ENCODE data around the gene FLNC.

DNA sequence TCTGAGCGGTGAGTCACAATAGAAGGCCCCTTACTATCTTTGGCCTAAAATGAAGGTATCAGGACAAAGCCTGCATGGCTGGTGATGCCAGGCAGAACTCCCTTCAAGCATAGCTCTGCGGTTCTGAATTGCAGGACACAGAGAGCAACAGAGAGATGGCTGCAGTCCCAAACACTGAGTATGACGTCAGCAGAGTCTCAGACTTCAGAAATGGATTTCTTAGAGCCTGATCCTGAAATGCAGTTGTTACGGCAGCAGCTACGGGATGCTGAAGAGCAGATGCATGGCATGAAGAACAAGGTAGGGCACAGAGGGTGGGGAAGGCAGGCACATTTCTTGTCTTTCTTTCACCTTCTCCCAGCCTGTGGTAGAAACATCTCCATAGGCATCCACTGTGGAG, 25.0 kb upstream of the FLNC start:
- TF ChIP-seq GATA3 (IDR thresholded peaks at IDR 0.05; ENCODE audit: low read depth, low read length) (no peak), GATA2 (IDR thresholded peaks at IDR 0.05; ENCODE audit: low read depth, low read length) (no peak)
